Measurements from ENCODE around the gene RCAN2.

The RCAN2 gene

DNA sequence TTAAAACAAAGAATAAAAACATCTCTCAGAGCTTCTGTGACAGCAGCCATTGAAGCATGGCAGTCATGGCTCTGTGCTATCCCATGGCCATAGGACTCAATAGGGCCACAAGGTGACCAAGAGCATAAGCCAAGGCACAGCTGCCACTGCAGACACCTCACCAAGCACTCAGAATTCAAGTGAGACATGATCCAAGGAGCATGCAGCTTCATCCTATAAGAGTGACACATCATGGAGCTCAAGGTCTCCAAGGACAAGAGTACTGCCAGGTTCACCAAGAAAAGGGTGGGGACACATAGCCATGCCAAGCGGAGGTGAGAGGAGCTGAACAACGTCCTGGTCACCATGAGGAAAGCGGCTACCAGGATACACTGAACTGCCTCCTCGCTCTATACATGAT lies 53.0 kb downstream of the RCAN2 start:
- DNase-seq (ENCODE audit: low read depth): no peak
- H3K4me3 ChIP-seq (ENCODE audit: control insufficient read depth, low read depth, low read length): no peak overlapping the region
- TF ChIP-seq, protein P1, sequence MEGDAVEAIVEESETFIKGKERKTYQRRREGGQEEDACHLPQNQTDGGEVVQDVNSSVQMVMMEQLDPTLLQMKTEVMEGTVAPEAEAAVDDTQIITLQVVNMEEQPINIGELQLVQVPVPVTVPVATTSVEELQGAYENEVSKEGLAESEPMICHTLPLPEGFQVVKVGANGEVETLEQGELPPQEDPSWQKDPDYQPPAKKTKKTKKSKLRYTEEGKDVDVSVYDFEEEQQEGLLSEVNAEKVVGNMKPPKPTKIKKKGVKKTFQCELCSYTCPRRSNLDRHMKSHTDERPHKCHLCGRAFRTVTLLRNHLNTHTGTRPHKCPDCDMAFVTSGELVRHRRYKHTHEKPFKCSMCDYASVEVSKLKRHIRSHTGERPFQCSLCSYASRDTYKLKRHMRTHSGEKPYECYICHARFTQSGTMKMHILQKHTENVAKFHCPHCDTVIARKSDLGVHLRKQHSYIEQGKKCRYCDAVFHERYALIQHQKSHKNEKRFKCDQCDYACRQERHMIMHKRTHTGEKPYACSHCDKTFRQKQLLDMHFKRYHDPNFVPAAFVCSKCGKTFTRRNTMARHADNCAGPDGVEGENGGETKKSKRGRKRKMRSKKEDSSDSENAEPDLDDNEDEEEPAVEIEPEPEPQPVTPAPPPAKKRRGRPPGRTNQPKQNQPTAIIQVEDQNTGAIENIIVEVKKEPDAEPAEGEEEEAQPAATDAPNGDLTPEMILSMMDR (IDR thresholded peaks at IDR 0.05; ENCODE audit: control insufficient read depth, insufficient read depth, low read depth, low read length, missing control alignments): no peak

- TF ChIP-seq, protein P1 (IDR thresholded peaks at IDR 0.05; ENCODE audit: control insufficient read depth, insufficient read depth, low read depth, low read length, missing control alignments): no peak
- H3K4me3 ChIP-seq (ENCODE audit: control insufficient read depth, low read depth, low read length): no peak overlapping the region
- peak; percentile 53 for DNase-seq (ENCODE audit: low read depth)
Observed at GRCh38 chr6:46437671-46438221, 53.5 kb downstream of the RCAN2 start.

- TF ChIP-seq, protein P1 (IDR thresholded peaks at IDR 0.05; ENCODE audit: control insufficient read depth, insufficient read depth, low read depth, low read length, missing control alignments): no peak
- DNase-seq (ENCODE audit: low read depth): no peak
- H3K4me3 ChIP-seq (ENCODE audit: control insufficient read depth, low read depth, low read length): no peak overlapping the region
Observed at GRCh38 chr6:46422619-46423018, 68.6 kb downstream of the RCAN2 start.

DNA sequence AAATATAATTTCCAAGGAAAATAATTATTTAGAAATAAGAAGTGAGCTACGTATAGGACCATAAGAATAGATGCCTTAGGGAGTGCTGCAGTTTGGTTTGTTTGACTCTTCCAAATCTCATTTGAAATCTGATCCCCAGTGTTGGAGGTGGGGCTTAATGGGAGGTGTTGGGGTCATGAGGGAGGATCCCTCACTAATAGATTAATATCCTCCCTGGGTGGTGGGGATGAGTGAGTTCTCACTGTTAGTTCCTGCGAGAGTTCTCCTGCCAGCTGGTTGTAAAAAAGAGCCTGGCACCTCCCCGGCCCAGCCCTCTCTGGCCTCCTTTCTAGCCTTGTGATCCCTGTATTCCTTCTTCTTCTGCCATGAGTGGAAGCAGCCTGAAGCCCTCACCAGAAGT lies 69.3 kb downstream of the RCAN2 start:
- DNase-seq (ENCODE audit: low read depth): no peak
- H3K4me3 ChIP-seq (ENCODE audit: control insufficient read depth, low read depth, low read length): no peak overlapping the region
- TF ChIP-seq, protein P1 (IDR thresholded peaks at IDR 0.05; ENCODE audit: control insufficient read depth, insufficient read depth, low read depth, low read length, missing control alignments): no peak

- no peak for DNase-seq (ENCODE audit: low read depth)
- no peak overlapping the region for H3K4me3 ChIP-seq (ENCODE audit: control insufficient read depth, low read depth, low read length)
Observed at GRCh38 chr6:46420921-46421638, 70.2 kb downstream of the RCAN2 start.

GRCh38 chr6:46419576-46420002 lies 71.7 kb downstream of the RCAN2 start:
- H3K4me3 ChIP-seq (ENCODE audit: control insufficient read depth, low read depth, low read length): no peak overlapping the region
- TF ChIP-seq, protein P1 (IDR thresholded peaks at IDR 0.05; ENCODE audit: control insufficient read depth, insufficient read depth, low read depth, low read length, missing control alignments): peak; percentile 78
- DNase-seq (ENCODE audit: low read depth): peak; percentile 50

More at GRCh38 chr6:46420921-46421638, 70.2 kb downstream of the RCAN2 start:
- TF ChIP-seq, protein P1 (IDR thresholded peaks at IDR 0.05; ENCODE audit: control insufficient read depth, insufficient read depth, low read depth, low read length, missing control alignments): no peak
